HepG2 (cell line): Measurements from ENCODE around the gene SNX11. TPM values are rescaled to one million over a fixed set of nuclear protein-coding genes. Genes with fewer than 3 reads are reported as not detected.

Experiments
- ATAC-seq: fragments of 200-7000 bp; cut with Tn5 transposase; 3 replicates; pipeline ENCODE4 v1.9.1; 2020; ENCODE audit warnings: mild to moderate bottlenecking, moderate library complexity
- BruUV-seq: library from RNA; stranded (reverse); fragments of 400-500 nt; replicated peaks from 2 replicates; lab custom pipeline; 2021; lab: Mats Ljungman, UMichigan
- CTCF ChIA-PET: fragments of 300-600 bp; formaldehyde crosslinking; extraction: SDS; loops from one replicate; lab custom pipeline; 2021; ENCODE audit warnings: low total read pairs, inconsistent platforms, low intra/inter-chr PET ratio; lab: Yijun Ruan, JAX
- POLR2A ChIA-PET: fragments of 350-600 bp; sonication (Branson Sonifier 250); formaldehyde crosslinking; loops from one replicate; lab custom pipeline; 2020; ENCODE audit warnings: antibody characterized with exemption, inconsistent platforms; lab: Yijun Ruan, JAX
- DNase-seq: peaks from one replicate; pipeline ENCODE4 v3.0.0-alpha.2; 2015; ENCODE audit warnings: low spot score
- FAIRE-seq: peaks from 3 replicates; lab custom pipeline; 2011; peaks lifted over from hg19 to GRCh38; lab: Jason Lieb, UNC
- H2AFZ ChIP-seq: one replicate; pipeline ENCODE4 v1.6.1; 2011; ENCODE audit warnings: low read length, inconsistent platforms
- H3K27ac ChIP-seq: fragments of 300-600 bp; 3 replicates; pipeline ENCODE4 v1.8.0; 2011; ENCODE audit warnings: mixed run types, mild to moderate bottlenecking, mixed read lengths, low read length, inconsistent platforms; ENCODE audit not compliant: insufficient read depth; ENCODE audit errors: extremely low read length
- H3K27me3 ChIP-seq, 2 experiments: fragments of 200-600 bp in 1 of 2; 2 replicates in 1 of 2; 3 replicates in 1 of 2; pipeline versions ENCODE4 v1.6.0 to v1.8.0; 2011; ENCODE audit warnings: low read length in 2 of 2, mild to moderate bottlenecking in 2 of 2, moderate library complexity in 2 of 2, inconsistent platforms in 1 of 2; ENCODE audit not compliant: insufficient read depth in 2 of 2, control insufficient read depth in 1 of 2
- H3K36me3 ChIP-seq, 2 experiments: fragments of 200-600 bp in 1 of 2; replicated peaks in 1 of 2; 2 replicates in 1 of 2; 3 replicates in 1 of 2; pipeline versions ENCODE4 v1.5.1 to v1.8.0; 2011; ENCODE audit warnings: low read length in 2 of 2, inconsistent platforms in 1 of 2; ENCODE audit not compliant: insufficient read depth in 2 of 2, control insufficient read depth in 1 of 2
- H3K4me1 ChIP-seq: 2 replicates; pipeline ENCODE4 v1.5.1; 2012; ENCODE audit warnings: low read length, inconsistent platforms; ENCODE audit not compliant: insufficient read depth
- H3K4me2 ChIP-seq: 2 replicates; pipeline ENCODE4 v1.6.0; 2011; ENCODE audit warnings: low read depth, low read length, inconsistent platforms
- H3K4me3 ChIP-seq, 3 experiments: fragments of 200-600 bp in 1 of 3; sonication (generic), shearing (Covaris generic) in 1 of 3; replicated peaks in 1 of 3; 2 replicates each; pipeline ENCODE4 v1.5.1; 2011 to 2016; ENCODE audit warnings: low read length in 3 of 3, inconsistent platforms in 2 of 3, low read depth in 2 of 3, mild to moderate bottlenecking in 2 of 3, control low read depth in 1 of 3, mixed read lengths in 1 of 3; ENCODE audit not compliant: insufficient read depth in 1 of 3
- H3K79me2 ChIP-seq: one replicate; pipeline ENCODE4 v1.6.1; 2011; ENCODE audit warnings: low read length, inconsistent platforms; ENCODE audit not compliant: insufficient read depth
- H3K9ac ChIP-seq: 2 replicates; pipeline ENCODE4 v1.6.0; 2011; ENCODE audit warnings: mild to moderate bottlenecking, low read depth, low read length, inconsistent platforms; ENCODE audit not compliant: insufficient read depth
- H3K9me3 ChIP-seq: 2 replicates; pipeline ENCODE4 v1.5.1; 2012; ENCODE audit warnings: mild to moderate bottlenecking, low read length
- H4K20me1 ChIP-seq: 2 replicates; pipeline ENCODE4 v1.6.0; 2011; ENCODE audit warnings: inconsistent platforms, mild to moderate bottlenecking, low read length, moderate library complexity; ENCODE audit not compliant: insufficient read depth
- ATF7 ChIP-seq, 2 experiments: fragments of 450-650 bp in 1 of 2; sonication (generic) in 1 of 2; formaldehyde crosslinking in 1 of 2; IDR thresholded peaks; 2 replicates each; pipeline versions ENCODE4 v1.4.0 to v1.6.1; 2016 to 2020; ENCODE audit warnings: antibody characterized with exemption in 1 of 2, mild to moderate bottlenecking in 1 of 2, missing genetic modification reagents in 1 of 2
- FOXA1 ChIP-seq, 2 experiments: fragments of 450-650 bp in 1 of 2; sonication (generic) in 1 of 2; formaldehyde crosslinking in 1 of 2; IDR thresholded peaks; 2 replicates each; pipeline versions ENCODE4 v1.4.0 to v1.6.1; 2016 to 2020; ENCODE audit warnings: missing genetic modification reagents in 1 of 2
- HNF4A ChIP-seq: sonication (generic); formaldehyde crosslinking; IDR thresholded peaks from 2 replicates; pipeline ENCODE4 v1.4.0; 2020; ENCODE audit warnings: missing genetic modification reagents
- MEF2D ChIP-seq: sonication (generic); formaldehyde crosslinking; IDR thresholded peaks from 2 replicates; pipeline ENCODE4 v1.5.1; 2020; ENCODE audit warnings: mild to moderate bottlenecking, missing genetic modification reagents
- PHF21A ChIP-seq: sonication (generic); formaldehyde crosslinking; IDR thresholded peaks from 2 replicates; pipeline ENCODE4 v1.5.0; 2020; ENCODE audit warnings: mild to moderate bottlenecking, missing genetic modification reagents
- XBP1 ChIP-seq: sonication (generic); formaldehyde crosslinking; IDR thresholded peaks from 2 replicates; pipeline ENCODE4 v1.5.0; 2020; ENCODE audit warnings: missing genetic modification reagents
- ZNF3 ChIP-seq: IDR thresholded peaks from 2 replicates; pipeline ENCODE4 v1.7.0; 2017; ENCODE audit warnings: inconsistent platforms
- ZNF30 ChIP-seq: sonication (generic); formaldehyde crosslinking; IDR thresholded peaks from 2 replicates; pipeline ENCODE4 v1.5.0; 2020; ENCODE audit warnings: mild to moderate bottlenecking, missing genetic modification reagents
- ZNF317 ChIP-seq: sonication (generic); formaldehyde crosslinking; IDR thresholded peaks from 2 replicates; pipeline ENCODE4 v1.5.0; 2020; ENCODE audit warnings: mild to moderate bottlenecking, missing genetic modification reagents
- WGBS: methylation state at CpG from one replicate; pipeline ENCODE4 v1.1.6; 2017; ENCODE audit warnings: low lambda C conversion rate; 5-methylcytosine and 5-hydroxymethylcytosine counted together
- in situ Hi-C: cut with HindIII; loops from 2 replicates; pipeline ENCODE4 v1.10.0; 2017; ENCODE audit warnings: low pct_unique_long_range_greater_than_20kb; ENCODE audit not compliant: extremely low pct_ligation_motif_present
- intact Hi-C: fragments of 100-400 bp; cut with micrococcal nuclease; formaldehyde crosslinking; loops from one replicate; pipeline ENCODE4 v1.10.0; 2022; ENCODE audit not compliant: unreplicated experiment
- polyA plus RNA-seq, 8 experiments: library from polyadenylated mRNA; depleted of rRNA in 3 of 8; stranded (reverse) in 7 of 8; unstranded in 1 of 8; fragments of >200 nt; fragmentation: Illumina TruSeq in 4 of 8; extraction: Trizol in 4 of 8; gene quantifications; 2 replicates each; pipeline versions ENCODE4 v1.2.1 to v1.2.3, GENCODE V29; 2011 to 2016; ENCODE audit warnings: low read depth in 4 of 8, missing spikeins in 1 of 8, mixed read lengths in 1 of 8; ENCODE audit not compliant: insufficient read depth in 1 of 8
- total RNA-seq, 5 experiments: library from RNA; depleted of rRNA; stranded (reverse); fragments of >200 nt; fragmentation: Illumina TruSeq; extraction: Trizol; gene quantifications; 2 replicates each; pipeline ENCODE4 v1.2.3, GENCODE V29; 2016; ENCODE audit warnings: low read depth in 1 of 5

SNX11 gene
- total and polyA plus RNA-seq, 2 of the 13 experiments (the other 11 are each of a cell fraction or from before 2014, with no cell fraction given), result 12.9 to 14.0 TPM

DNA sequence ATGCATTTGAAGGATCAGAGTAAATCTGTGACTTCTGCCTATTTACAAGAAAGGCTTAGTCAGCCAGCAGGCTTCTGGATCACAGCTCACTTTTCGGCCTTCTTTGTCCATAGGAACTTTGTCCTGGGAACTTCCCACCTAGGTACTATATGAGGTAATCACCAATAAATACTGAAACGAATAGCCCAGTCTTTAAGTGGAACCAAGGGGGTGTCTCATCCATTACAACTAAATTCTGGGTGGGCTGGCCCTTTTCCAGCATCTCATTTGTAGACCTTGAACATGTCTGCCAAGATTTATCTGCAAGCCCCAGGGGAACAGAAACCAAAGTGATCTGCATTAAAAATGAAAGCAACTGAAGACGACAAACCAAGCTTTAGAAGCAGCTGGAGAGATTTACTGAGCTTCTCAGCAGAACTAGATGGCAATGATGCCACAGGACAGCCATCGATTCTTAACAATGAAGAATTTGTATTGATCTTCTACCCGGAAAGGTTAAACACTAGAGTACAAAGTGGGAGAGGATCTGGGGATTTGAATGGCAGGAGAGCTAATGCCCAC lies 55.5 kb downstream of the SNX11 start (continued):
- peak; percentile 42; the same call in 1 of the 2 replicates for TF ChIP-seq ZNF317 (CRISPR knock-in tag)
- TF ChIP-seq ZNF30 (CRISPR knock-in tag), result 0 out of 2 replicates have a peak, but pooled peaks have one; percentile 25
- TF ChIP-seq XBP1, result no peak
- TF ChIP-seq PHF21A (CRISPR knock-in tag), result peak; percentile 67
- no peak for TF ChIP-seq ZNF3 (CRISPR knock-in tag)
- TF ChIP-seq ATF7 (IDR thresholded peaks at IDR 0.05), result no peak
- no peak for TF ChIP-seq ATF7 (CRISPR knock-in tag; IDR thresholded peaks at IDR 0.05)
- TF ChIP-seq HNF4A (CRISPR knock-in tag), result peak; percentile 61
- TF ChIP-seq MEF2D, result peak; percentile 35; the same call in 1 of the 2 replicates

DNA sequence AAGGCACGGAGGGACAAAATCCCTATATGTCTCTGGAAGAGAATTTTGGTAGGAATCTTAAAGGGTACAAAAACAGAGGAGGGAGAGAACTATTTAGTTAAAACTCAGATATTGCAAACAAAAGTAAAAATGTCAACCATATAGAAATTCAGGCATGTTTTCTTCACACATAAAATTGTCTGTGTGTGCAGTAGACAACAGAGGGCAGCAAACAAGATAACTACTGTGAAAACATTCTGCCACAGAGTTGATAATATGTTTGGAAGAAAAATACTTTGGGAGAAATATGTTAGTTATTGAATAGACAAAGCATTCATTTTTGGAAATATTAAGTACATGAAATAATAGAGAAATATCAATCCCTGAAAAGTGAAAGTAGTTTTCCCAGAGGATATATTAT lies 56.2 kb downstream of the SNX11 start:
- peaks cover 40% of the 10 kb centered on the region for H3K4me1 ChIP-seq
- no peak overlapping the region for H3K4me3 ChIP-seq
- intact Hi-C loops, result no loop called here
- H3K79me2 ChIP-seq, result no peaks in the 10 kb centered on the region
- WGBS, result 61% methylated on average over 1 of the region's 1 CpG
- no peak overlapping the region for H3K9ac ChIP-seq
- no peak overlapping the region for H3K27ac ChIP-seq
- ChIA-PET CTCF (no interaction called here), POLR2A (interaction anchor here (1.0 kb wide), 1 partner anchor 10 kb away, joined by 5 read pairs; no protein-coding TSS in a partner anchor)
- no peaks in the 10 kb centered on the region for H3K36me3 ChIP-seq
- no peak for DNase-seq
- no peaks in the 10 kb centered on the region for H3K9me3 ChIP-seq
- TF ChIP-seq FOXA1 (IDR thresholded peaks at IDR 0.05) (no peak), FOXA1 (CRISPR knock-in tag; IDR thresholded peaks at IDR 0.05) (no peak)
- ATAC-seq, result no peak
- FAIRE-seq, result no peak
- in situ Hi-C loops, result no loop called here
- H3K4me2 ChIP-seq, result no peak overlapping the region
- BruUV-seq, result no TSS peak
- H3K27me3 ChIP-seq, result peaks cover 0 to 13% of the 10 kb centered on the region in 2 experiments; a peak in 4 of 5 replicates
- H2AFZ ChIP-seq, result no peak overlapping the region
- H4K20me1 ChIP-seq, result no peaks in the 10 kb centered on the region
